Activated CD8-positive, alpha-beta memory T cell treated with anti-CD3 and anti-CD28 coated beads for 1 hour (primary cell): ENCODE data around the gene MTHFS.
A peak's percentile ranks its signal among the peaks of the same experiment; 100 is the strongest.

Experiments used
- DNase-seq, 2 donors: peaks; one replicate each; pipeline ENCODE4 v3.0.0-alpha.2; 2020; ENCODE audit warnings: low read depth in 1 of 2; ENCODE audit errors: extremely low read depth in 1 of 2

The MTHFS gene

DNA sequence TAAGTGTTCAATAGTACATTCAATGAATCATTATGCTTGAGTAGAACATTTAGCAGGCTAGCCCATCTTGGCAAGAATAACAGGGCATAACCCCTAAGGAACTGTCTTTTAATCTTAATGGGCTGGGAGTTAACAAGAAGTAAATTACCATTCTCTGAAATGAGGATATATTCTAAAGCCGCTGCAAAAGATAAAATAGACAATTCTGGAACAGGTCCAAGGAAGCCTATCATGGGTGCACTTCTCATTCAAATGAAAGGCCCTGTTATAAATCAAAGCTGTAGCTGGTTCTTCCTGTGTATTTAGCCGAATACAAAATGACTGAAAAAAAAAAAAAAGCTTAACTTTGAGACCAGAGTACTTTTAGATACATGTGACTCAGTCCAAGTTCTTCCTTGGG is 15.6 kb downstream of the MTHFS start:
- no peak for DNase-seq

- no peak for DNase-seq
These were observed 18.6 kb downstream of the MTHFS start for GRCh38 chr15:79878078-79878705.

- DNase-seq, result no peak
These were observed 21.6 kb downstream of the MTHFS start for GRCh38 chr15:79875213-79875612.

- no peak for DNase-seq
These were observed 22.6 kb downstream of the MTHFS start for GRCh38 chr15:79874242-79874641.

DNA sequence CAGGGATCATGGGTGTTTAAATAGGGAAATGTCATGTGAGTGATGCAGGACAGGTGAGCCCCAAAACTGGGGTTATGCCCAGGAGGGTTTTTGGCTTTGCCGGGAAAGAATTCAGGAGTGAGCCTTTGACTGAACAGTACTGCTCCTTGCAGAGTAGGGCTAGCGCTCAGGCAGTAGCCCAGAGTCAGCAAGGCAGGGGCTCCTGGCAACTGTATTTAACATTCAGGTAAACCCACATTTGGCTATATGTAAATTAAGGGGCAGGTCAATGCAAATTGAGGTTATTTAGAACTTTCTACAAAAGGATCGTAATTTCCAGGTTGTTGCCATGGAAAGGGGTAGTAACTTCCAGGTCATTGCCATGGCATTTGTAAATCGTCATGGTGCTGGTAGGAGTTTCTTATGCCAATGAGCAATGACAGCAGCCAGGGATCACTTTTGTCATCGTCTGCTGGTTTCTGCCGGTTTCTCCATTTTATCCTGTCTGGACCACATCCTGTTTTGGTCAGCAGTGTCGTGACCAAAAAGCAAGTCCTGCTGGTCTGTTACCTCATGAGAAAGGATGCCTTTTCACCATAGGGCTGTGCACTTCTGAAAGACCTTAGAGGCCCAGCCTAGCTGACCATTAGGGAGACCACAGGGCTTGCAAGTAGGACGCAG is 24.3 kb downstream of the MTHFS start:
- DNase-seq, result no peak

- DNase-seq, result no peak
These were observed 28.3 kb downstream of the MTHFS start for GRCh38 chr15:79868554-79868953.

GRCh38 chr15:79863886-79864285 is 32.9 kb downstream of the MTHFS start:
- no peak for DNase-seq

DNA sequence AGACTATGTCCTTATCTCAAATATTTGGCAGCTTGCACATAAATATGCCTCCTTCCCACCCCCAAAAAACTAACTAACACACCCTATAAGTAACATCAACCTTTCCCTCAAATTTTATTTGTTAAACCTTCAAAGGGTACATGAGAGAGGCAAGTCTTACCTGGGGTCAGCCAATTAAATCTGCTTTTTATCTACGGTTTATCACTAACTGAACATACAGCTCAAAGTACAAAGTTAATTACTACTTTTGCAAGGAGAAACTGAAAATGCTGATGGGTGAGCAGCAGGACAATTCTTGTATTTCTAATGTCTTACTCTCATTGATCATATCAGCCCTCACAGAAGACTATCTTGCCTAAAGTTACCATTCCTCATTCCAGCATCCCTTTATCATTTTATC is 34.6 kb downstream of the MTHFS start:
- no peak for DNase-seq

GRCh38 chr15:79860661-79861060 is 36.2 kb downstream of the MTHFS start:
- DNase-seq, result no peak

DNA sequence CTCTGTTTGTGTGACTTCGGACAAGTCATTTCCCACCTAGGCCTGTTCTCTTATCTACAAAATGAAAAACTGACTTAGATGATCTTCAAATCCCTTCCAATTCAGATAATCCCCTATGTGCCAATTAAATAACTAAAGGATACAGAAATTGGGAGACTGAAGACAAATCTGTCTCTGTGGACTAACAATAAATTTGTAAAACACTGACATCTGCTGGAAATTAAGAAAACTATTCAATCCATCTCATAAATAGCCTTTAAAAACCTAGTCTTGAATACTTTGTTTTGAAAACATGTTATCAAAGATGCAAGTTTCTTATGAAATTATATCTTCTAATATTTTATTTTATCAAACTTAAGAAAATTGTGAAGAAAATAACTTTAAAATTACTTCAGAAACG is 38.3 kb downstream of the MTHFS start:
- no peak for DNase-seq

- peak; percentile 10 to 31 for DNase-seq
These were observed 43.1 kb downstream of the MTHFS start for GRCh38 chr15:79853492-79854328.

- DNase-seq, result no peak
These were observed 47.0 kb downstream of the MTHFS start for GRCh38 chr15:79849789-79850188.

DNA sequence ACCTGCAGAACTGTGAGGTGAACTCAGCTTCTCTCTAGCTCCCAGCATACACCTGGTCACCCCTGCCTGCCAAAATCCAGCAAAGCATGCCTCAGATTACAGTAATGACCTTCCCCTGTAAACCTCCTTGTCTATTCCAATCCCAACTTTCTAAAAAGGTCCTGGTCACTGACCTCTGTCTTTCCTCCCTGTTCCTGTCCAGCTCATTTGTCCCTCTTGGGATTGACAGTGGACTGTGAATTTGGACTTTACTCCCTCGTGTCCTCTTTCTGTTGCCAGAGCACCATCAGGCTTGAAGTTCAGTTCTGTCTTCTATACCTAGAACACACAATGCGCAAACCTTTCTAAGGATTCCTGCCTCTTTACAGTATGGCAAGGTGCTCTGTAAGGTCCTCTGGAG is 50.3 kb downstream of the MTHFS start:
- DNase-seq, result no peak

GRCh38 chr15:79844221-79844620 is 52.6 kb downstream of the MTHFS start:
- no peak for DNase-seq

DNA sequence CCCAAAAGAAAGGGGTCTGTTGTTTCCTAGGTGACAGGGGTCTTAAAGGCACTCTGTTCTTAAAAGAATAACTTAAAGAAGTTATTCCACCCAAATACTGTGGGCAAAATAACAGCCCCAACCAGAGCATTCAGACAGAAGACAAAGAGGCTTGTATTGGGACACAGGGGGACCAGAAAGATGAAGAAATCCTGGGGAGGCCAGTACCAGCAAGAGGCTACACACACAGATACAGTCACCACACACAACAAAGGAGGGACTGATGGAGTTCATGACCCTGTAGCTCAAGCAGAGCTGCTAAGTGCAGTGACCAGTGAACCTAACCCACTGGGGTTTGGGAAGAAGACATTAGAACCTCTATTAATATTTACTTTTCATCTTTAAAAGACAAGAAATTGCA is 59.0 kb downstream of the MTHFS start:
- no peak for DNase-seq

- no peak for DNase-seq
These were observed 62.3 kb downstream of the MTHFS start for GRCh38 chr15:79834495-79834894.

GRCh38 chr15:79832367-79833120 is 64.3 kb downstream of the MTHFS start:
- no peak for DNase-seq

GRCh38 chr15:79831604-79832003 is 65.2 kb downstream of the MTHFS start:
- DNase-seq, result no peak

DNA sequence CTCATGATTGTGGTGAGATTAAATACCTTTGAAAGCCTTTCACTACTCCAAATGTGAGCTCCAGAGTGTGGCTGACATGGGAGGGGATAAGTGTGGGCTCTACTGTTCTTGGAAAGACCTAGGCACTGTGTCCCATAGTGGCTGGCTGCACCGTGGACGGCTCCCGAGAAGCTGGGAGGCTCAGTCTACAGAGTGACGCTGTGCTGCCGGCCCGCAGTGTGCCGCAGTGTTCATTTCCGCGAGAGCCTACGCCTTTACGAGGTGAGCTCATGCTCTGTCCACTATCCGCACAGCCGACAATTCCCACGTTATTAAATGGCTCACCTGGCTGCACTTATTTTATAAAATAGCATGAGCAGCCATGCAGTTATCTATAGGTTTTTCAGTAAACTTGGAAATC is 66.9 kb downstream of the MTHFS start:
- no peak for DNase-seq

- no peak for DNase-seq
These were observed 68.4 kb downstream of the MTHFS start for GRCh38 chr15:79828447-79828846.

DNA sequence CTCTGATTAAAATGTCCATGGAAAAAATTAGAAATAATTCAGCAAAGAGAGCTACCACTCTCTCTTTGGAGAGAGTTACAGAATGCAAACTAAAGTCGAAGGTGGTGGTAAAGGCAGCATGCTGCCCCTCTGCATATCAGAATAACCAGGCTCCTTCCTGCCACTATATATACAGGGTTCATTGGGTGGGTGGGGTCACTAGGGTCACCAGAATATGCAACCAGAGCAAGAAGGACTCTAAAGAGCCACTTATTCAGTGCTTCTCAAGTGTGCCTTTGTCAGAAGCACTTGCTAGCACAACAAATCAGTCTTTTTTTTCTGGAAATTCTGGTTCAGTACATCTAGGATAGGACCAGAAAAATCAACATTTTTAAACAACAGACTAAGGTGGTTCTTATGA is 70.0 kb downstream of the MTHFS start:
- no peak for DNase-seq
